Measurements from ENCODE around the gene ARMC10.

DNA sequence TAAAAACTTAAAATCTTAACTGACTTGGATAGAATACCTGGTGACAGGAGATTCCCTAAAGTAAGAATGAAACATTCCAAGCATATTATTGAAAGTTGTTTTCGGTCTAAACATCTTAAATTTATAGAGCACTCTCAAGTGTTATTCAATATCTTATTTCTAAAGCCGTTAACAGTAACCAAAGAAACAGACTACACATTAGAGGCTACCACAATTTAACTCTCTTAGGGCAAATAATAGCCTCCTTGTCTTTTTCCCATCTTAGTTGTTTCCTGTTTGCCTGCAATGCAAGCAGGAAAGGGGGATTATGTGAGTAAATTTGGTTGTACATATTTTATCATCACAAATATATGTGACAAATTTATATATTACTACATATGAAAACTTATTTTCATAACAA, 42.5 kb downstream of the ARMC10 start:
- TF ChIP-seq EZH2 (IDR thresholded peaks at IDR 0.05; ENCODE audit: low read length, unreplicated experiment), result no peak
- TF ChIP-seq, protein P1, sequence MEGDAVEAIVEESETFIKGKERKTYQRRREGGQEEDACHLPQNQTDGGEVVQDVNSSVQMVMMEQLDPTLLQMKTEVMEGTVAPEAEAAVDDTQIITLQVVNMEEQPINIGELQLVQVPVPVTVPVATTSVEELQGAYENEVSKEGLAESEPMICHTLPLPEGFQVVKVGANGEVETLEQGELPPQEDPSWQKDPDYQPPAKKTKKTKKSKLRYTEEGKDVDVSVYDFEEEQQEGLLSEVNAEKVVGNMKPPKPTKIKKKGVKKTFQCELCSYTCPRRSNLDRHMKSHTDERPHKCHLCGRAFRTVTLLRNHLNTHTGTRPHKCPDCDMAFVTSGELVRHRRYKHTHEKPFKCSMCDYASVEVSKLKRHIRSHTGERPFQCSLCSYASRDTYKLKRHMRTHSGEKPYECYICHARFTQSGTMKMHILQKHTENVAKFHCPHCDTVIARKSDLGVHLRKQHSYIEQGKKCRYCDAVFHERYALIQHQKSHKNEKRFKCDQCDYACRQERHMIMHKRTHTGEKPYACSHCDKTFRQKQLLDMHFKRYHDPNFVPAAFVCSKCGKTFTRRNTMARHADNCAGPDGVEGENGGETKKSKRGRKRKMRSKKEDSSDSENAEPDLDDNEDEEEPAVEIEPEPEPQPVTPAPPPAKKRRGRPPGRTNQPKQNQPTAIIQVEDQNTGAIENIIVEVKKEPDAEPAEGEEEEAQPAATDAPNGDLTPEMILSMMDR (conservative IDR thresholded peaks at IDR 0.05; ENCODE audit: low read depth, low read length), result no peak
- no peak for TF ChIP-seq EZH2phosphoT487 (IDR thresholded peaks at IDR 0.05; ENCODE audit: borderline replicate concordance, low read length)
